ENCODE data around the gene GALK2.

GALK2 gene

GRCh38 chr15:49323207-49323606 lies 153.2 kb downstream of the GALK2 start (continued):
- TF ChIP-seq ZNF398 (tag by site-specific recombination; IDR thresholded peaks at IDR 0.05): no peak
- TF ChIP-seq KLF9 (tag by site-specific recombination; IDR thresholded peaks at IDR 0.05; ENCODE audit: low read depth): no peak

GRCh38 chr15:49327927-49328326 lies 157.9 kb downstream of the GALK2 start:
- POLR2A ChIA-PET: no interaction called here
- TF ChIP-seq ZNF501 (tag by site-specific recombination; IDR thresholded peaks at IDR 0.05) (no peak), PRDM4 (tag by site-specific recombination; IDR thresholded peaks at IDR 0.05) (no peak), ZFP3 (tag by site-specific recombination; IDR thresholded peaks at IDR 0.05; ENCODE audit: low read depth) (no peak)
- Histone ChIP-seq H3K4me3 (ENCODE audit: low read depth, low read length) (no peak overlapping the region), H3K4me1 (ENCODE audit: control insufficient read depth, insufficient read depth, low read length) (no peaks in the 10 kb centered on the region), H3K36me3 (ENCODE audit: control insufficient read depth in 2 of 2, insufficient read depth in 1 of 2, low read length in 2 of 2) (peaks cover 0 to 3% of the 10 kb centered on the region in 2 experiments; a peak in 1 of 3 replicates), H3K9me3 (ENCODE audit: control insufficient read depth, insufficient read depth, low read depth, low read length) (no peaks in the 10 kb centered on the region), H3K27ac (ENCODE audit: extremely low read depth, low read depth, low read length) (no peak overlapping the region)
- CTCF ChIA-PET: interaction anchor here (0.6 to 1.3 kb wide), 2 partner anchors 15 to 466 kb away, joined by 5 read pairs; no protein-coding TSS in a partner anchor

GRCh38 chr15:49328941-49329340 lies 158.9 kb downstream of the GALK2 start:
- no peak overlapping the region for H3K4me3 ChIP-seq (ENCODE audit: low read depth, low read length)
- H3K4me1 ChIP-seq (ENCODE audit: control insufficient read depth, insufficient read depth, low read length): no peaks in the 10 kb centered on the region
- POLR2A ChIA-PET: no interaction called here
- H3K27ac ChIP-seq (ENCODE audit: extremely low read depth, low read depth, low read length): no peak overlapping the region
- CTCF ChIA-PET: no interaction called here
- TF ChIP-seq ATF2 (tag by site-specific recombination; IDR thresholded peaks at IDR 0.05; ENCODE audit: low read depth) (no peak), ZNF266 (tag by site-specific recombination; IDR thresholded peaks at IDR 0.05; ENCODE audit: low read depth) (no peak), ZNF155 (tag by site-specific recombination; IDR thresholded peaks at IDR 0.05) (no peak), ZNF610 (tag by site-specific recombination; IDR thresholded peaks at IDR 0.05; ENCODE audit: borderline replicate concordance) (no peak), ZSCAN18 (tag by site-specific recombination; IDR thresholded peaks at IDR 0.05) (no peak), ZNF501 (tag by site-specific recombination; IDR thresholded peaks at IDR 0.05) (no peak), ZNF366 (tag by site-specific recombination; conservative IDR thresholded peaks at IDR 0.05) (no peak), PRDM4 (tag by site-specific recombination; IDR thresholded peaks at IDR 0.05) (no peak), HOXA7 (CRISPR knock-in tag; IDR thresholded peaks at IDR 0.05; ENCODE audit: borderline replicate concordance) (no peak), ZNF26 (tag by site-specific recombination; IDR thresholded peaks at IDR 0.05) (no peak), ZNF560 (tag by site-specific recombination; IDR thresholded peaks at IDR 0.05; ENCODE audit: borderline replicate concordance) (no peak), ZXDB (tag by site-specific recombination; IDR thresholded peaks at IDR 0.05) (no peak)
- H3K36me3 ChIP-seq (ENCODE audit: control insufficient read depth in 2 of 2, insufficient read depth in 1 of 2, low read length in 2 of 2): peaks cover 0 to 3% of the 10 kb centered on the region in 2 experiments; a peak in 1 of 3 replicates
- no peaks in the 10 kb centered on the region for H3K9me3 ChIP-seq (ENCODE audit: control insufficient read depth, insufficient read depth, low read depth, low read length)

Data from HEK293 (cell line).